Transverse colon (tissue), 4 donors: ENCODE results near the gene YWHAG. TPM values are rescaled to one million over a fixed set of nuclear protein-coding genes. Genes with fewer than 3 reads are reported as not detected.
A peak's percentile ranks its signal among the peaks of the same experiment; 100 is the strongest.
"Not testable (repeated sequence)": the region's sequence is repeated elsewhere in the genome, so short reads cannot be mapped to it uniquely, and the experiment has no call there.

Source experiments
- DNase-seq: peaks from one replicate; pipeline ENCODE4 v3.0.0-alpha.2; 2019
- H3K27ac ChIP-seq, 4 donors: fragments of 200-600 bp; sonication (generic); 2 replicates each; pipeline ENCODE4 v1.5.1; 2016 to 2018; ENCODE audit warnings: inconsistent platforms in 4 of 4
- H3K27me3 ChIP-seq: fragments of 200-600 bp; sonication (generic); 2 replicates; pipeline ENCODE4 v1.5.1; 2017; ENCODE audit warnings: inconsistent platforms
- H3K36me3 ChIP-seq, 4 donors: fragments of 200-600 bp; sonication (generic); 2 replicates each; pipeline ENCODE4 v1.5.1; 2017 to 2019; ENCODE audit warnings: inconsistent platforms in 4 of 4
- H3K4me1 ChIP-seq, 4 donors: fragments of 200-600 bp; sonication (generic); 2 replicates each; pipeline ENCODE4 v1.5.1; 2017 to 2020; ENCODE audit warnings: inconsistent platforms in 4 of 4
- H3K4me3 ChIP-seq, 4 donors: fragments of 200-600 bp; sonication (generic); 1 replicate in 1 of 4; 2 replicates in 3 of 4; pipeline versions ENCODE4 v1.5.1 to v1.6.1; 2017 to 2019; ENCODE audit warnings: inconsistent platforms in 4 of 4
- H3K9me3 ChIP-seq, 2 donors: fragments of 200-600 bp; sonication (generic); 2 replicates each; pipeline ENCODE4 v1.5.1; 2017 to 2019; ENCODE audit warnings: inconsistent platforms in 2 of 2
- EP300 ChIP-seq: sonication (generic); formaldehyde crosslinking; IDR thresholded peaks from one replicate; pipeline ENCODE4 v1.6.1; 2017; ENCODE audit warnings: antibody characterized with exemption, low read depth
- POLR2A ChIP-seq: fragments of 450-650 bp; IDR thresholded peaks from one replicate; pipeline ENCODE4 v1.6.1; 2016; ENCODE audit warnings: antibody characterized with exemption, mild to moderate bottlenecking, moderate library complexity
- POLR2AphosphoS5 ChIP-seq, 3 donors: sonication (generic); formaldehyde crosslinking; IDR thresholded peaks; one replicate each; pipeline ENCODE4 v1.6.1; 2016; ENCODE audit warnings: antibody characterized with exemption in 3 of 3
- WGBS, 2 donors: methylation state at CpG; one replicate each; pipeline ENCODE4 v1.1.5; 2018; ENCODE audit warnings: low coverage in 1 of 2; 5-methylcytosine and 5-hydroxymethylcytosine counted together
- in situ Hi-C, 4 donors: fragments of 200-750 bp; cut with MboI; loops; one replicate each; pipeline versions ENCODE4 v1.15.0 to v1.15.1; 2017; ENCODE audit warnings: low sequenced_read_pairs in 3 of 4, low pct_ligation_motif_present in 1 of 4, low pct_unique_long_range_greater_than_20kb in 1 of 4
- intact Hi-C: fragments of 100-400 bp; cut with DNase I; formaldehyde crosslinking; loops from one replicate; pipeline ENCODE4 v1.15.1; 2023; ENCODE audit warnings: low total_unique reads
- total RNA-seq, 4 donors: library from RNA; depleted of rRNA; stranded (reverse); fragments of >200 nt; gene quantifications; one replicate each; pipeline ENCODE4 v1.1.0, GENCODE V29; 2016
- TF ChIP-seq, protein P1 (sequence below), 5 experiments: fragments of 200-600 bp in 3 of 5; fragments of 450-650 bp in 2 of 5; sonication (generic) in 3 of 5; IDR thresholded peaks; 1 replicate in 2 of 5; 2 replicates in 3 of 5; pipeline ENCODE4 v1.5.1; 2016 to 2017; ENCODE audit warnings: antibody characterized with exemption in 5 of 5, inconsistent platforms in 3 of 5, mild to moderate bottlenecking in 2 of 5, moderate library complexity in 1 of 5

YWHAG gene
- total RNA-seq, 4 donors from 2014 or later = 35.9 to 71.6 (median 48.2) TPM

- in situ Hi-C loops = no loop called here
- H3K27me3 ChIP-seq = no peaks in the 10 kb centered on the region
- H3K4me1 ChIP-seq = peaks cover 51 to 68% (median 65%) of the 10 kb centered on the region in 4 donors
- no peak overlapping the region for H3K4me3 ChIP-seq
- H3K36me3 ChIP-seq = no peaks in the 10 kb centered on the region
- peak in 2 of 3 donors; percentile 69 to 76 for TF ChIP-seq POLR2AphosphoS5 (IDR thresholded peaks at IDR 0.05)
- peak; percentile 77 for TF ChIP-seq EP300
- TF ChIP-seq, protein P1, sequence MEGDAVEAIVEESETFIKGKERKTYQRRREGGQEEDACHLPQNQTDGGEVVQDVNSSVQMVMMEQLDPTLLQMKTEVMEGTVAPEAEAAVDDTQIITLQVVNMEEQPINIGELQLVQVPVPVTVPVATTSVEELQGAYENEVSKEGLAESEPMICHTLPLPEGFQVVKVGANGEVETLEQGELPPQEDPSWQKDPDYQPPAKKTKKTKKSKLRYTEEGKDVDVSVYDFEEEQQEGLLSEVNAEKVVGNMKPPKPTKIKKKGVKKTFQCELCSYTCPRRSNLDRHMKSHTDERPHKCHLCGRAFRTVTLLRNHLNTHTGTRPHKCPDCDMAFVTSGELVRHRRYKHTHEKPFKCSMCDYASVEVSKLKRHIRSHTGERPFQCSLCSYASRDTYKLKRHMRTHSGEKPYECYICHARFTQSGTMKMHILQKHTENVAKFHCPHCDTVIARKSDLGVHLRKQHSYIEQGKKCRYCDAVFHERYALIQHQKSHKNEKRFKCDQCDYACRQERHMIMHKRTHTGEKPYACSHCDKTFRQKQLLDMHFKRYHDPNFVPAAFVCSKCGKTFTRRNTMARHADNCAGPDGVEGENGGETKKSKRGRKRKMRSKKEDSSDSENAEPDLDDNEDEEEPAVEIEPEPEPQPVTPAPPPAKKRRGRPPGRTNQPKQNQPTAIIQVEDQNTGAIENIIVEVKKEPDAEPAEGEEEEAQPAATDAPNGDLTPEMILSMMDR (IDR thresholded peaks at IDR 0.05) = no peak
- no peak for DNase-seq
- no peaks in the 10 kb centered on the region for H3K9me3 ChIP-seq
- intact Hi-C loops = no loop called here
- peak overlapping the region; percentile 90 to 98 (median 92) for H3K27ac ChIP-seq
- 76% methylated on average over 8 of the region's 8 CpGs; no CpG with 5 or more reads in 1 of the 2 donors for WGBS, 2 donors
These were observed 65.3 kb downstream of the YWHAG start for GRCh38 chr7:76293407-76293901.

GRCh38 chr7:76292911-76293310 is 65.9 kb downstream of the YWHAG start:
- H3K9me3 ChIP-seq, DNase-seq, in situ Hi-C loops, H3K36me3 ChIP-seq, intact Hi-C loops, H3K4me3 ChIP-seq, H3K27me3 ChIP-seq: not testable (repeated sequence)
- H3K27ac ChIP-seq = peak overlapping the region; percentile 90 to 98 (median 92)
- peaks cover 51 to 68% (median 64%) of the 10 kb centered on the region in 4 donors for H3K4me1 ChIP-seq
- 72% methylated on average over 5 of the region's 5 CpGs; no CpG with 5 or more reads in 1 of the 2 donors for WGBS, 2 donors

DNA sequence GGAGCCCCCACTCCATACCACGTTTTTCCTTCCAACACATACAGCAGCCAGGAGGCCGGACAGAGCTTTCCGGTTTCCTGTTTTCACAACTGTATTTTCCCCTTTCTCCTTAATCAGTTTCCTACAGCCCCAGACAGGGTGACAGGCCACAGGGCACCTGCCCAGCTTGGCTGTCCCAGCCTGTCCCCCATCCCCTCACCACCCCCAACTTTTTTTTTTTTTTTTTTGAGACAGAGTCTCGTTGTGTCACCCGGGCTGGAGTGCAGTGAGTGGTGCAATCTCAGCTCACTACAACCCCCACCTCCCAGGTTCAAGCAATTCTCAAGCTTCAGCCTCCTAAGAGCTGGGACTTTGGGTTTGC is 66.6 kb downstream of the YWHAG start:
- no peak for DNase-seq
- peaks cover 51 to 61% (median 58%) of the 10 kb centered on the region in 4 donors for H3K4me1 ChIP-seq
- intact Hi-C loops (no loop called here), in situ Hi-C loops (no loop called here)
- TF ChIP-seq, protein P1 (IDR thresholded peaks at IDR 0.05) = no peak
- TF ChIP-seq POLR2A (no peak), EP300 (no peak), POLR2AphosphoS5 (IDR thresholded peaks at IDR 0.05) (no peak)
- H3K36me3 ChIP-seq = no peaks in the 10 kb centered on the region
- H3K4me3 ChIP-seq = peak overlapping the region in 3 of 4 donors; percentile 22 to 40 (median 24)
- WGBS, 2 donors = 4 to 13% methylated on average over 3 to 5 of the region's 5 CpGs
- H3K9me3 ChIP-seq = no peaks in the 10 kb centered on the region
- H3K27me3 ChIP-seq = no peaks in the 10 kb centered on the region
- peak overlapping the region; percentile 90 to 98 (median 92) for H3K27ac ChIP-seq

DNA sequence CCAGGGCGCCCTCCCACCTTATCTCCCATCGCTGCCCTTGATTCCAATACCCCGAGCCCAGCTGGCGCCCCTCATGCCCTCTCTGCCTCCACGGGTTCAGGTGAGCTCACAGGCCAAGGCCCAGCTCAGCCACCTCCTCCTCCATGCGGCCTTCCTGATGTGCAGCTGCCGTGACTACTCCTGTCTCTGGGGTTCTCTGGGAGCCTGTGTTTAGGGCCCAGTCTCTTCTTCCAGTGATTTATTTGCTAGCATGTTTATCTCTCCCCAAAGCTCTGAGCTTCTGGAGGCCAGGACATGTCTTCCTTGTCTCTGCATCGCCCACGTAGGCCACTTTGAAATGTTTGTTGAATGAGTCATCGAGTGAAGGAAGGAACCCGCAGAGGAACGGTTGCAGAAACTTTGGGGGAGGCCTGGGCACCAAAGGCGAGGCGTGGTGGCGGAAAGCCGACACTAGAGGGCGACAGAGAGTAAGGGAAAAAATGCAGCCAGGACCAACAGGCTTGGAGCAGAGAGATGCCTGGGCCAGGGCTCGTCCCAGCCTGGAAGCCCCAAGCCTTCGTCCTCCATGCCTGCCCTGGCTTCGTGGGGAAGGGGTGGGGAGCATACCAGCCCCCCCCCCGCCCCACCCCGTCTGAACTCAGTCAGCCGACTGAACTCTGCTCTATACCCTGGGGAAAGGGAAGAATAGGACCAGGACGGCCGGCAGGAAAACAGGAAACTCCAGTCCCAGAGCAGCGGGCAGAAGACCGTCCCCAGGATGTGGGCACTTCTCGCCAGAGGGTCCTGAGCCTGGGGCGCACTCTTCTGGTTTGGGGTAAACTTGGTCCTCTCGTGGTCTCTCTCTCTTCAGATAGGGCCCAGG is 67.2 kb downstream of the YWHAG start:
- Histone ChIP-seq H3K27ac (peak overlapping the region; percentile 90 to 98 (median 92)), H3K9me3 (no peaks in the 10 kb centered on the region), H3K4me3 (peak overlapping the region in 3 of 4 donors; percentile 22 to 40 (median 24)), H3K36me3 (no peaks in the 10 kb centered on the region), H3K27me3 (no peaks in the 10 kb centered on the region), H3K4me1 (peaks cover 45 to 55% (median 51%) of the 10 kb centered on the region in 4 donors)
- intact Hi-C loops (loop anchor here (1.0 to 2.0 kb wide), 2 partner anchors 23 to 113 kb away; no protein-coding TSS in a partner anchor), in situ Hi-C loops (no loop called here)
- WGBS, 2 donors = 3 to 15% methylated on average over 8 to 28 of the region's 30 CpGs
- DNase-seq = peak; percentile 92
- peak; percentile 17 for TF ChIP-seq POLR2A
- TF ChIP-seq, protein P1 (IDR thresholded peaks at IDR 0.05) = peak; percentile 93 to 99 (median 98)
- no peak for TF ChIP-seq EP300
- TF ChIP-seq POLR2AphosphoS5 (IDR thresholded peaks at IDR 0.05) = peak; percentile 38 to 71 (median 45)

DNA sequence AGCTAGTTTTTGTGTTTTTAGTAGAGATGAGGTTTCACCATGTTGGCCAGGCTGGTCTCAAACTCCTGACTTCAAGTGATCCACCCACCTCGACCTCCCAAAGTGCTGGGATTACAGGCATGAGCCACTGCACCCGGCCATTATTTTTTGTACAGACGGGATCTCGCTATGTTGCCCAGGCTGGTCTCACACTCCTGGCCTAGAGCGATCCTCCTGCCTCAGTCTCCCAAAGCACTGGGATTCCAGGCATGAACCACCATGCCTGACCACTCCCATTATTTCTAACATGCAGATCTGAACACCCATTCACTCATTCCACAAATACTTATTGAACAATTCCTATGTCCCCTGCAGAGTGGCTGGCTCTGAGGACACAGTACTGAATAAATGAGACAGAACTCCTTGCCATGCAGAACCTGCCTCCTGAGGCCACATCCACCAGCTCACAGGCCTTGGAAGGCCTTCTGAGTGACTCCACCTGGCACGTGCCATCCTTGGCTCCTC is 67.9 kb downstream of the YWHAG start:
- intact Hi-C loops = loop anchor here (1.0 to 2.0 kb wide), 2 partner anchors 23 to 112 kb away; no protein-coding TSS in a partner anchor
- DNase-seq, H3K4me3 ChIP-seq, in situ Hi-C loops, H3K9me3 ChIP-seq, H3K27me3 ChIP-seq, H3K36me3 ChIP-seq: not testable (repeated sequence)
- Histone ChIP-seq H3K4me1 (peaks cover 40 to 48% (median 45%) of the 10 kb centered on the region in 4 donors), H3K27ac (peak overlapping the region; percentile 90 to 98 (median 92))
- 82% methylated on average over 6 of the region's 6 CpGs; no CpG with 5 or more reads in 1 of the 2 donors for WGBS, 2 donors
